ENCODE measurements around the gene SORT1. TPM values are rescaled to one million over a fixed set of nuclear protein-coding genes. Genes with fewer than 3 reads are reported as not detected.

Gene SORT1
- total and polyA plus RNA-seq, 2 of the 8 experiments (the other 6 are each of a cell fraction or from before 2014, with no cell fraction given), result 18.7 to 69.6 TPM

GRCh38 chr1:109396871-109397580, 692 bp downstream of the SORT1 start:
- no peak overlapping the region for H4K91ac ChIP-seq (replicated peaks; ENCODE audit: insufficient read length, low read length)
- H4K5ac ChIP-seq (ENCODE audit: insufficient read length, low read depth, low read length), result no peak overlapping the region
- H3K27ac ChIP-seq (ENCODE audit: low read depth, low read length), result no peak overlapping the region
- no peak overlapping the region for H3K56ac ChIP-seq (replicated peaks; ENCODE audit: insufficient read length, low read depth, low read length)
- H3K9me3 ChIP-seq (ENCODE audit: insufficient read depth in 2 of 2, low read depth in 1 of 2, low read length in 1 of 2), result no peaks in the 10 kb centered on the region
- H3K27me3 ChIP-seq (replicated peaks in 1 of 4; ENCODE audit: control insufficient read depth in 3 of 4, extremely low read depth in 1 of 4, insufficient read depth in 3 of 4, low read length in 3 of 4), result no peaks in the 10 kb centered on the region
- no peak overlapping the region for H2BK5ac ChIP-seq (ENCODE audit: low read depth, low read length)
- no peak overlapping the region for H2AFZ ChIP-seq (ENCODE audit: low read length)
- no peak overlapping the region for H2BK12ac ChIP-seq (ENCODE audit: low read depth, low read length)
- peaks cover 0 to 4% (median under 1%) of the 10 kb centered on the region in 4 experiments; a peak in 2 of 8 replicates for H3K36me3 ChIP-seq (ENCODE audit: control insufficient read depth in 2 of 4, insufficient read depth in 4 of 4, low read length in 3 of 4)
- peak overlapping the region; percentile 59 to 83 (median 73) for H3K4me3 ChIP-seq (ENCODE audit: extremely low read depth in 1 of 4, insufficient read depth in 2 of 4, low read depth in 3 of 4, low read length in 4 of 4)
- H3K18ac ChIP-seq (ENCODE audit: extremely low read depth, low read length), result no peak overlapping the region
- DNase-seq (ENCODE audit: low read depth in 1 of 2, low spot score in 2 of 2) (no peak), FAIRE-seq (no peak)
- peak overlapping the region in 3 of 4 experiments; percentile 50 to 77 (median 67) for H3K9ac ChIP-seq (replicated peaks in 1 of 4; ENCODE audit: extremely low read depth in 1 of 4, low read depth in 3 of 4, low read length in 3 of 4)
- 4% methylated on average over 39 of the region's 46 CpGs; no CpG with 5 or more reads in 1 of the 2 experiments for WGBS, 2 experiments (ENCODE audit: extremely low coverage in 1 of 2, insufficient coverage in 1 of 2, insufficient read length in 1 of 2, insufficient replicate concordance in 2 of 2, low coverage in 1 of 2, low lambda C conversion rate in 2 of 2, missing lambda C conversion rate in 1 of 2)
- peaks cover 0 to 47% of the 10 kb centered on the region in 2 experiments; a peak in 3 of 4 replicates for H3K79me2 ChIP-seq (ENCODE audit: control insufficient read depth in 1 of 2, insufficient read depth in 2 of 2, low read length in 2 of 2)
- peak overlapping the region; percentile 88 to 90 for H3K4me2 ChIP-seq (ENCODE audit: insufficient read depth in 1 of 2, low read depth in 2 of 2, low read length in 2 of 2)
- peaks cover 3 to 10% (median 7%) of the 10 kb centered on the region in 4 experiments; a peak in 6 of 7 replicates for H3K4me1 ChIP-seq (replicated peaks in 1 of 4; ENCODE audit: control insufficient read depth in 3 of 4, insufficient read depth in 4 of 4, low read length in 3 of 4)
- no peak overlapping the region for H3K4ac ChIP-seq (replicated peaks; ENCODE audit: insufficient read length, low read depth, low read length)
- no peak overlapping the region for H2BK15ac ChIP-seq (ENCODE audit: low read length)
- no peak overlapping the region for H2BK120ac ChIP-seq (replicated peaks; ENCODE audit: low read depth, low read length)
- H4K20me1 ChIP-seq (replicated peaks in 1 of 2; ENCODE audit: control insufficient read depth in 1 of 2, insufficient read depth in 2 of 2, low read length in 2 of 2), result peaks cover 0 to 7% of the 10 kb centered on the region in 2 experiments
- H3K79me1 ChIP-seq (ENCODE audit: low read depth, low read length), result no peaks in the 10 kb centered on the region
- peaks cover 8% of the 10 kb centered on the region for H3K23me2 ChIP-seq (ENCODE audit: low read depth, low read length)
- ChIA-PET POLR2A (ENCODE audit: partially characterized antibody) (interaction anchor here (1.4 to 3.4 kb wide), 7 partner anchors 13 to 120 kb away, joined by 4 to 18 read pairs (median 13); partner anchors contain the start of genes MYBPHL, PSMA5 and PSRC1), CTCF (ENCODE audit: partially characterized antibody) (interaction anchor here (0.9 to 7.5 kb wide), 12 partner anchors 10 to 195 kb away, joined by 3 to 113 read pairs (median 8); partner anchors contain the start of gene PSRC1)
- H3K23ac ChIP-seq (ENCODE audit: insufficient read length), result no peak overlapping the region
- no peak overlapping the region for H2AK5ac ChIP-seq (ENCODE audit: low read depth, low read length)
- TF ChIP-seq POLR2A (IDR thresholded peaks at IDR 0.05; ENCODE audit: control extremely low read depth in 1 of 2, low read depth in 2 of 2, low read length in 2 of 2), result no peak
- TF ChIP-seq SIX5 (IDR thresholded peaks at IDR 0.05; ENCODE audit: low read depth, low read length), result no peak
- TF ChIP-seq E2F6 (IDR thresholded peaks at IDR 0.05), result no peak
- no peak for TF ChIP-seq ASH2L (IDR thresholded peaks at IDR 0.05; ENCODE audit: low read length)
- H4K8ac ChIP-seq (ENCODE audit: extremely low read depth, insufficient read depth, low read length), result no peak overlapping the region
- no peak overlapping the region for H3K14ac ChIP-seq (ENCODE audit: insufficient read length)
- no peak overlapping the region for H2BK20ac ChIP-seq (ENCODE audit: low read length)
